GM19467 (cell line): ENCODE data around the gene MICAL3.
"Not testable (repeated sequence)": the region's sequence is repeated elsewhere in the genome, so short reads cannot be mapped to it uniquely, and the experiment has no call there.

Experiments
- ATAC-seq: cut with Tn5 transposase; IDR thresholded peaks from one replicate; pipeline ENCODE4 v1.9.1; 2021; ENCODE audit warnings: mild to moderate bottlenecking, moderate library complexity; ENCODE audit not compliant: unreplicated experiment

Gene MICAL3

GRCh38 chr22:17893900-17894535 is 130.3 kb downstream of the MICAL3 start:
- no peak for ATAC-seq

GRCh38 chr22:17892376-17892775 is 132.0 kb downstream of the MICAL3 start:
- ATAC-seq: no peak

GRCh38 chr22:17891481-17892167 is 132.7 kb downstream of the MICAL3 start:
- ATAC-seq: no peak

- no peak for ATAC-seq
Measured at GRCh38 chr22:17890892-17891291, 133.5 kb downstream of the MICAL3 start.

GRCh38 chr22:17890245-17890671 is 134.1 kb downstream of the MICAL3 start:
- ATAC-seq: no peak

GRCh38 chr22:17888855-17889254 is 135.5 kb downstream of the MICAL3 start:
- no peak for ATAC-seq

- ATAC-seq: no peak
Measured at GRCh38 chr22:17888439-17888838, 135.9 kb downstream of the MICAL3 start.

- no peak for ATAC-seq
Measured at GRCh38 chr22:17884893-17885292, 139.5 kb downstream of the MICAL3 start.

- ATAC-seq: no peak
Measured at GRCh38 chr22:17884084-17884483, 140.3 kb downstream of the MICAL3 start.

- ATAC-seq: no peak
Measured at GRCh38 chr22:17883356-17883755, 141.0 kb downstream of the MICAL3 start.

- no peak for ATAC-seq
Measured at GRCh38 chr22:17882727-17883126, 141.6 kb downstream of the MICAL3 start.

GRCh38 chr22:17882162-17882561 is 142.2 kb downstream of the MICAL3 start:
- no peak for ATAC-seq

GRCh38 chr22:17881366-17881765 is 143.0 kb downstream of the MICAL3 start:
- ATAC-seq: no peak

- no peak for ATAC-seq
Measured at GRCh38 chr22:17880468-17880867, 143.9 kb downstream of the MICAL3 start.

- no peak for ATAC-seq
Measured at GRCh38 chr22:17880020-17880419, 144.3 kb downstream of the MICAL3 start.

- no peak for ATAC-seq
Measured at GRCh38 chr22:17878941-17879340, 145.4 kb downstream of the MICAL3 start.

- ATAC-seq: no peak
Measured at GRCh38 chr22:17878186-17878694, 146.1 kb downstream of the MICAL3 start.

- not testable (repeated sequence) for ATAC-seq
Measured at GRCh38 chr22:17876878-17877855, 147.2 kb downstream of the MICAL3 start.

- no peak for ATAC-seq
Measured at GRCh38 chr22:17876306-17876831, 148.0 kb downstream of the MICAL3 start.

GRCh38 chr22:17875631-17876030 is 148.7 kb downstream of the MICAL3 start:
- ATAC-seq: no peak

- no peak for ATAC-seq
Measured at GRCh38 chr22:17875156-17875555, 149.2 kb downstream of the MICAL3 start.
